Esophagus muscularis mucosa (tissue), 3 donors: ENCODE results near the gene KRT25.

Experiments
- CTCF ChIP-seq, 3 experiments: fragments of 200-600 bp in 2 of 3; fragments of 450-650 bp in 1 of 3; sonication (generic) in 2 of 3; IDR thresholded peaks; one replicate each; pipeline ENCODE4 v1.5.1; 2017 to 2019; ENCODE audit warnings: antibody characterized with exemption in 3 of 3, mild to moderate bottlenecking in 2 of 3, moderate library complexity in 1 of 3
- POLR2A ChIP-seq: fragments of 450-650 bp; IDR thresholded peaks from one replicate; pipeline ENCODE4 v1.6.1; 2017; ENCODE audit warnings: antibody characterized with exemption, moderate library complexity, mild to moderate bottlenecking, low read depth

GRCh38 chr17:40699853-40700252 lies 55.3 kb downstream of the KRT25 start:
- TF ChIP-seq CTCF (IDR thresholded peaks at IDR 0.05), result no peak
- TF ChIP-seq POLR2A, result no peak
